Measurements from ENCODE around the gene ONECUT3. TPM values are rescaled to one million over a fixed set of nuclear protein-coding genes. Genes with fewer than 3 reads are reported as not detected.

Gene ONECUT3
- total and polyA plus RNA-seq, 9 of the 15 experiments (the other 6 are each of a cell fraction or from before 2014, with no cell fraction given): not detected

- TF ChIP-seq STAG1 (CRISPR knock-in tag; IDR thresholded peaks at IDR 0.05; ENCODE audit: borderline replicate concordance): peak; percentile 35; the same call in 1 of the 2 replicates
- TF ChIP-seq ATF1 (CRISPR knock-in tag; IDR thresholded peaks at IDR 0.05): no peak
- no peak for TF ChIP-seq ATF1 (tag; IDR thresholded peaks at IDR 0.05)
- TF ChIP-seq MAZ (CRISPR knock-in tag; conservative IDR thresholded peaks at IDR 0.05 in 1 of 2, IDR thresholded peaks at IDR 0.05 in 1 of 2): peak in 1 of 2 experiments; percentile 51; a peak in 1 of 4 replicates
- no peak for TF ChIP-seq ZNF224 (CRISPR knock-in tag; IDR thresholded peaks at IDR 0.05)
- peak; percentile 26 for TF ChIP-seq SMC3 (conservative IDR thresholded peaks at IDR 0.05; ENCODE audit: insufficient read depth, low read depth, low read length)
- no peak for TF ChIP-seq ATF3 (IDR thresholded peaks at IDR 0.05)
- no peak for TF ChIP-seq ATF3 (CRISPR knock-in tag; conservative IDR thresholded peaks at IDR 0.05)
- no peak for TF ChIP-seq CEBPB (tag; IDR thresholded peaks at IDR 0.05)
- TF ChIP-seq FOXK2 (conservative IDR thresholded peaks at IDR 0.05 in 1 of 2, IDR thresholded peaks at IDR 0.05 in 1 of 2; ENCODE audit: low read depth in 2 of 2): no peak
- no peak for TF ChIP-seq HMGN3 (IDR thresholded peaks at IDR 0.05; ENCODE audit: borderline replicate concordance, extremely low read depth, insufficient read length, low read depth, low read length)
- no peak for TF ChIP-seq SIN3A (IDR thresholded peaks at IDR 0.05; ENCODE audit: borderline replicate concordance in 2 of 2, control insufficient read depth in 1 of 2, low read depth in 2 of 2, low read length in 2 of 2)
- TF ChIP-seq, protein P1, sequence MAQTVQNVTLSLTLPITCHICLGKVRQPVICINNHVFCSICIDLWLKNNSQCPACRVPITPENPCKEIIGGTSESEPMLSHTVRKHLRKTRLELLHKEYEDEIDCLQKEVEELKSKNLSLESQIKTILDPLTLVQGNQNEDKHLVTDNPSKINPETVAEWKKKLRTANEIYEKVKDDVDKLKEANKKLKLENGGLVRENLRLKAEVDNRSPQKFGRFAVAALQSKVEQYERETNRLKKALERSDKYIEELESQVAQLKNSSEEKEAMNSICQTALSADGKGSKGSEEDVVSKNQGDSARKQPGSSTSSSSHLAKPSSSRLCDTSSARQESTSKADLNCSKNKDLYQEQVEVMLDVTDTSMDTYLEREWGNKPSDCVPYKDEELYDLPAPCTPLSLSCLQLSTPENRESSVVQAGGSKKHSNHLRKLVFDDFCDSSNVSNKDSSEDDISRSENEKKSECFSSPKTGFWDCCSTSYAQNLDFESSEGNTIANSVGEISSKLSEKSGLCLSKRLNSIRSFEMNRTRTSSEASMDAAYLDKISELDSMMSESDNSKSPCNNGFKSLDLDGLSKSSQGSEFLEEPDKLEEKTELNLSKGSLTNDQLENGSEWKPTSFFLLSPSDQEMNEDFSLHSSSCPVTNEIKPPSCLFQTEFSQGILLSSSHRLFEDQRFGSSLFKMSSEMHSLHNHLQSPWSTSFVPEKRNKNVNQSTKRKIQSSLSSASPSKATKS (CRISPR knock-in tag; IDR thresholded peaks at IDR 0.05): no peak
- peak; percentile 22; the same call in 1 of the 2 replicates for TF ChIP-seq REST (IDR thresholded peaks at IDR 0.05; ENCODE audit: borderline replicate concordance)
- no peak for TF ChIP-seq REST (CRISPR knock-in tag; IDR thresholded peaks at IDR 0.05; ENCODE audit: low read depth)
Observed at GRCh38 chr19:1768248-1768647, 14.9 kb downstream of the ONECUT3 start (continued).
